Hematopoietic multipotent progenitor cell treated with erythropoietin and hydrocortisone succinate and interleukin-3 and kit ligand, for 4 days (in vitro differentiated cells): ENCODE data around the gene VCX3A.
"Not testable (repeated sequence)": the region's sequence is repeated elsewhere in the genome, so short reads cannot be mapped to it uniquely, and the experiment has no call there.

Experiments
- DNase-seq: peaks from one replicate; pipeline ENCODE4 v3.0.0-alpha.2; 2015

The VCX3A gene

DNA sequence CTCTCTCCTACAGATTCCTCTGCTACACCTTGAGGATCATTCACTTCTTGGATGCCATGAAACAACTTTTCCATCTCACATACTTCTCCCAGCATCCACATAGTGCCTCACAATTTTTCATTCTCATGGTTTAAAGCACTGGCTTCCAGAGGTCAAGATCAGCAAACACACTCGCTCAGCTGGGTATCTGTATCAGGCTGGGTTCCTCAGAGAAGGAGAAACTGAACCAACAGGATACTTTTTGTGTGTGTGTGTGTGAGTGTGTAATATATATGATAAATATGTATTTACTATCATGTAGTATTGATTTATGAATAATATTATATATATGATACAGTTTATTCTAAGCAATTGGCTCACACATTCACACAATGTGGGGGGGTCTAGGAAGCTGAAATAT lies at the start of gene VCX3A:
VCX3A (minus strand) TSS at position 101 of the 400 bp plus-strand sequence. CDS start 621 bp downstream, outside the sequence.
- not testable (repeated sequence) for DNase-seq

DNA sequence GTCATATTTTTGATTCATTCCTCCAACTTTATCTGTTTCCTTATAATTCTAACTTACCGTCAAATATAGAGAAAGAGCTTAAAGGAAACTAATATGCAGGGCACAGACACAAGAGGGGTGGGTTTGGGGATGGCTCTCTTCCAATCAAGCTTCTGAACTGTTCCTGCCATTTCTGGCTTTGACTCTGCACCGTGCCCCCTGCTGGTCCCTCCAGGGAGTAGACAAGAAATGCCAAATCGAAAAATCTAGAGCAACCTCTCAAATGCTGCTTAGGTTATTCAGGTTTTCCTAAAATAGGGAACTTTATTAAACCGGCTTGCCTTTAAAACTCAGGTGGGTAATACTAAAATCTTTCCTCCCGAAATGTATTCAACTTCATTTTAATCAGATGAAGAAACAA lies 39.8 kb upstream of the VCX3A start:
- peak; percentile 0 for DNase-seq

DNA sequence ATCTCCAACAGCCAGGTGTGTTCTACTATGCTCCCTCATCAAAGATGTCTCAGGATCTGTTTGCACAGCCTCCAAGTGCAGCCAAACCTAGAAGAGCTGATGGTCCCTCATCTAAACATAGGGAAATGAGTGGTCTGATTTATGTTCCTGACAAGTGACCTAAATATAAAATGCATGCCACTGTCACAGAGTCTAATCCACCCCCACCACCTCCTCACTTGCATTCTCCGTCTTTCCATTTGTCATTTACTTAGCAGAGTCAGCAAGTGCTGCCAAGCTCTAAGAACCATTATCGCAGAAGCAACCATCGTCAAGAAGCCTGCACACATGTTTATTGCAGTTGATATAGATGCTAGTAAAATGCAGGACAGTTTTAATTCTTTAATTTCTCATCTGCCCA lies 33.1 kb upstream of the VCX3A start:
- DNase-seq: no peak

GRCh38 chrX:6558979-6559378 lies 24.1 kb upstream of the VCX3A start:
- no peak for DNase-seq

GRCh38 chrX:6557690-6558089 lies 22.8 kb upstream of the VCX3A start:
- DNase-seq: no peak

DNA sequence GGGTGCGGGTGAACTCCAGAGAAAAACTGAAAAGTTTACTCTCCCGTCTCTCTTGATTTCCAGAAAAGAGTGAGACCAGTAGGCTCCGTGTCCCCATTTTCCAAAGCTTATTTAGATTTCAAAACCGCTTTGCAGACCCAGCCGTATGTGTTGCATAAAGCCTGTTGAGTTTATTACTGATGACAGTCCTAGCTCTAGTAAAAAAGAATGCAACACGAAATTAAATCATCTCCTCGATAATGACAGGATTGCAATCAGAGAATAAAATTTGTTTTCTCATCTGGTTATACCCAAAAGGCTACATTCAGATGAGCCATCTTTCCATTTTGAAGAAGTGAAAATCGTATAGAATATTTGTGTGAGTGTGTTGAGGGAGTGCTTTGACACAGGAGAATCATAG lies 16.1 kb upstream of the VCX3A start:
- DNase-seq: no peak

GRCh38 chrX:6545712-6546111 lies 10.8 kb upstream of the VCX3A start:
- DNase-seq: no peak

DNA sequence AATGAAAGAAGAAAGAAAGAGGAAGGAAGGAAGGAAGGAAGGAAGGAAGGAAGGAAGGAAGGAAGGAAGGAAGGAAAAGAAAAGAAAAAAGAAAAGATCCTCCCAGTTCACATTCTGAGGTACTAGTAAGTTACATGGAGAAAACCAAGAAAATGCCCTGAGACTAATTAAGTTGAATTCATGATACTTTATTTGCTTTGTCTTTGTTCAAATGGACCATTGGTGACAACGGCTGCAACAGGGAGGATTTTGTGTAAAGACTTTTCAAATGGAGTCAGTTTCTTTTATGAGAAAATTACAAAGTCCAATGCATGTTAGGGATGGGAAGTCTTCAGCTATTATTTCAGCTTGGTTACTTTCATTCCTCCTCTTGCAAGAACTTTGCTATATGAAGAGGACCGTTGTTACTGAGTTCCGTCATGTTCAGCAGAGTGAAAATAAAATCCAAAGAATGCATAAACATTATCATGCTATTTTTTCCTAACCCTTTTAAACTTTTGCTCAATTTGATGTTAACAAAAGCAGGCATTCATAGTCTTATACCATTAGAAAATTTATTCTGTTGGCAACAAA lies 8.3 kb downstream of the VCX3A start:
- DNase-seq: no peak

DNA sequence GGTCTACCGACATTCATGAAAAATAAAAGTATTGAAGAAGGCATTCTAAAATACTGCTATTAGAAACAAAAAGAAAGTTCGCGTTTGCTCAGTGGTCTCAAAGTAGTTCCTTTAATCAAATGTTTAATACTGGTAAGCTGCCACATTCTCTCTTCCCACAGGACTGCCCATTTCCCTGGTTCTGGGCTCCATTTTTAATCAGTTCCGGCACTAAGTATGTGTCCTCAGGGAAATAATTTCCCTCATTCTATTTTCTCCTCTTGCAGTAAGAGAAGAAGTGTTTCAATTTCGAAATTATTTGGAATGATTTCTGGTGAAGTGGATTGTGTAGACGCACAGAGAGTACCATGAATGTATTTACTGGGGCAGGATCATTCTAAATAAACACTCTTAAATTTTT lies 17.5 kb downstream of the VCX3A start:
- no peak for DNase-seq

GRCh38 chrX:6506444-6506843 lies 28.5 kb downstream of the VCX3A start:
- DNase-seq: no peak

- DNase-seq: no peak
Measured at GRCh38 chrX:6505960-6506359, 29.0 kb downstream of the VCX3A start.

- no peak for DNase-seq
Measured at GRCh38 chrX:6500719-6501118, 34.2 kb downstream of the VCX3A start.

DNA sequence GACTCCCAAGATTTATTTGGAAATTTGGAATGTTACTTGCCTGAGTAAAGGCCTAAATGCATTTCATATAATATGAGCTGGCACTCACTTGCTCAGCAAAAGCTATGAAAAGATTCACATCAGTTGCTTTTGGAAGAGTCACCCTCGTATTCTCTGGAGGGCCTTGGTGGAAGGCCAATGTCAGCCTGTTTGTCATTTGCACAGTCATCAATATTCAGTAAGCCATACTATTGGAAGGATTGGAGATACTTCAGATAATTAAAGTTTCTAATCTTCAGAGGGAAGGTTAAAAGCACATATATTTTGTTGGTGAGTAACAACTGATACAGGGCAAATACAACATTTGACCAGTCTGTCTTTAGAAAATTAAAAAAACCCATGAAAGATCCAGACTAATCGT lies 36.6 kb downstream of the VCX3A start:
- no peak for DNase-seq
